T-helper 2 cell treated with Interferon-gamma antibody and Interleukin-4, amounts not matched to agents 100 ng/mL and 5 ng/mL, for 36 hours (primary cell): ENCODE results near the gene ATP8A2. TPM values are rescaled to one million over a fixed set of nuclear protein-coding genes. Genes with fewer than 3 reads are reported as not detected.

Experiments used
- intact Hi-C: fragments of 100-400 bp; cut with micrococcal nuclease; formaldehyde crosslinking; loops from one replicate; pipeline ENCODE4 v1.15.1; 2023
- total RNA-seq: library from RNA; stranded (reverse); gene quantifications from 2 replicates; pipeline ENCODE4 v1.2.3, GENCODE V29; 2022

The ATP8A2 gene
- total RNA-seq, 1 donor from 2014 or later, result 0.50 TPM

DNA sequence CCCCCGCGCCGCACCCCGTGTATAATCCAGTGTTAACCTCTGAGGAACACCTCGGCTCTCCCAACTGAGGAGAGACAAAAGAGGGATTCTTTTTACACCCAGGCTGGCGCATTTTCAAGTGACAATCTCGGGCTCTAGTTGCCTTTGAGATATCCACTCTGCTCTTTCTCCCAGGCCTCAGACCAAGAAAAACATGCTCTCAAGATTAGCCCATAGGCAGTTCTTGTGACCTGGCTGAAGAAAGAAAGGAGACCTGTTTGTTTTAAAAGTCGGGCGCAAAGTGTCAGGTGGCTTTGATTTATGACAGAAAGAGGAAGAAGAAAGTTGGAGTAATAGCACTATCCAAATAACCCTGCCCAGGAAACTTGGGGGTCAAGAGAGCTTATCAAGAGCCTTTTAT, 652.8 kb downstream of the ATP8A2 start:
- intact Hi-C loops, result no loop called here

DNA sequence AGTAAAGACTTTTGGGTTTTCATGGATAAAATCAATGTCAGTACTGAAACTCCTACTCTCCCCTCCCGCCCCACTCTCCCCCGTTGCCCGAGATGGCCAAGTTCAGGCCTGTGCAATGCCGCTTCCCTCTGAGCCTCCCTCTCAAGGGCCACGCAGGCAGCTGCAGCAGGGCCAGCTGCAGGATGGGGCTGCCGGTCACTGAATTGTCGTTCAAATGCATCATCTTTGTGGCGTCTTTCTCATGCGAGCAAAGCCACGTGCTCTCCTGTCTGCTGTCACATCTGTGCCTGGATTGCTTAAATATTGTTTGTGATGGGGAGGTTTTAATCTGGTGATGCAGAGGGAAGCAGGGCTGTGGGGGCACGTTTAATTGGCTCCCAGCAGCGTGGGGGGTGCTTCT, 653.4 kb downstream of the ATP8A2 start:
- intact Hi-C loops, result no loop called here

DNA sequence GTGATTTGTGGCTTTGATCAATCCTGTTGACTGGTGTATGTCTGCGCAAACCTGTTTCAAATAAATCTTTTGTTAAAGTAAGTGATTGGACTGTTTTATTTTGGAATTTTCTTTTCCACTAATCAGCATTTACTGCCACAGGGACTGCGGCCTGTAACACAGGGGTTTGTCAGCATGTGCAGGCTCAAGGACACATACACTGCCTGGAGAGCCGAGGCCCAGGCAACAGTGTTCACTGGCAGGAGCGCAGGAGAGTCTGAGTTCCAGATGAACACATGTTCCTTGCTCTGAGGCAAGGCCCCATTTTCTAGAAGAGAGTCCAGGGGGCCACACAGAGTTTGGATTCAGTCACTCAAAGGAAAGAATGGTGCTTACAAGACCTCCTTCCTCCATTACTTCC, 654.0 kb downstream of the ATP8A2 start:
- intact Hi-C loops, result no loop called here

- intact Hi-C loops, result no loop called here
Observed at GRCh38 chr13:26026211-26026610, 654.4 kb downstream of the ATP8A2 start.

DNA sequence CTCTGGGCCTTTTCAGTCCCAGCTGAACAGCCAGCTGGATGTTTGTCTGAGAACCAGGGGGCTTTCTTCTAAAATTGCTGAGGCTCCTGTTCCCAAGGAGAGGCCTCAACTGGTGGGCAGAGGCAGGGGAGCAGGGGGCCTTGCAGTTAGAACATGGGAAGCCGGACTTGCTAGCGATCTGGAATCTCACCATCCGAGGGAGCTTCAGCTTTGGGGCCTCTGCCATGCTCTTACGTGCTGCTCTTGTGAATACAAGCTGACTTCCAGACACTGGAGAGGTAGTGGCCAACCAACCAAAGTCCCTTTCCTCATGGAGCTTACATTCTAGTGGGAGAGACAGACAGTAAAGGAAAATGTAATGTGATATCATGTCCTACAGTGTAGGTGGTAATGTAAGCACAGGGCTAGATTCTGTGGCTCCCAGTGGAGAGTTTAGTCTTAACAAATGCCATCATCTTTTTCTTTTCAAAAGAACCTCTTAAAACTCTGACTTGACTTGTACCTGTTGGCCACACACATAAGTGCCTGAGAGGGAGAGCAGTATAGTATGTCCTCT, 657.9 kb downstream of the ATP8A2 start:
- intact Hi-C loops, result no loop called here

GRCh38 chr13:26030331-26030730, 658.6 kb downstream of the ATP8A2 start:
- intact Hi-C loops, result no loop called here

GRCh38 chr13:26034018-26034417, 662.2 kb downstream of the ATP8A2 start:
- intact Hi-C loops, result no loop called here

DNA sequence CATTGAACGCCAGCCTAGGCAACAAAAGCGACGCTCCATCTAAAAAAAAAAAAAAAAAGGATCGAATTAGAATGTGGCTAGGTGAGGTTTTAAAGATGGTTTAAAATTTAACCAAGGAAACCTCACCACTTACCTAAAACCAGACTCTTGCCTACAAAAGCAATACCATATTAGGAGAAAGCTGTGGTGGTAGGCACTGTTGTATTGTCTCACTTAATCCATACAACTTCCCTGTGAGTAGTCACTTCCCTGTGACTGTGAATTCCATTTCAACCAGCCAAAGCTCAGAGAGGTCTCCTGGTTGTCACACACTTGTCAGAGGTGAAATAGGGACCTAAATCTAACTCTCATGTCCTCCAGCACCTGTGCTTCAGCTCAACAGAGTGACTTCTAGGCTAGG, 664.6 kb downstream of the ATP8A2 start:
- intact Hi-C loops, result no loop called here

GRCh38 chr13:26037302-26037701, 665.5 kb downstream of the ATP8A2 start:
- intact Hi-C loops, result no loop called here

DNA sequence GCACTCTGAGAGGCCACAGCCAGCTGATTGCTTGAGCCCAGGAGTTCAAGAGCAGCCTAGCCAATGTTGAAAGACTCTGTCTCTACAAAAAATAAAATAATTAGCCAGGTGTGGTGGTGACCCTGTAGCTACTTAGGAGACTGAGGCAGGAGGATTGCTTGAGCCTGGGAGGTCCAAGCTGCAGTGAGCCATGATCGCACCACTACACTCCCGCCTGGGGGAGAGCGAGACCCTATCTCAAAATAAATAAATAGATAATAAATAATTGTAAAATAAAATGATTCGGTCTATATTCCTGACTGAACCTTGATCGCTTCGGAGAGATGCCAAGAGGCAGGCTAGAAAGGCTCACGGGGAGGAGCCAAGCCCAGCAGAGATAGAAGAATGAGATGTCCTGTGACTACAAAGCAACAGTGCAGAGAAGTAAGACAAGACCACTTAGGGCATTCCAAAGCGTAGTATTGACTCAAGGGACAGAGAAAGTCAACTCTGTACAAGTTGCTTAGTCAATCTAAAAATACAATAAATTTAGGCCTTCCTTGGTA, 667.2 kb downstream of the ATP8A2 start:
- intact Hi-C loops, result no loop called here

DNA sequence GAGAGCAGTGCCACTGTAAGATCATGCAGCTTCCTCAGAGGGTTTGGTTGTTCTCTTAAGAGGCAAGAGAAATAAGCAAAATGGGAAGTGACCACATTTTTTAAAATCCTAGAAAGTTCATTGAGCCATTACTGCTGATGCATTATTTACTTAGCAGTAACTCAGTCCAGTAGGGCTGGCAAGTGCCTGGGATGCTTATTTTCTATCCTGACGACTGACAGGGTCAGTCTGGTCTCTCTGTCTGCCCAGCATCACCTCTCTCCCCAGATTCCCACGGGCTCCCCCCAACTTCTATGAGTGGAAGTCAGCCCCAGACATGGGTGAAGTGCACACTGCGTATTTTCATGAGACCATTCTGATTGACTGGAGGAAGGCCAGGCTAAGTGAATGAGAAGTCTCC, 669.7 kb downstream of the ATP8A2 start:
- intact Hi-C loops, result no loop called here

DNA sequence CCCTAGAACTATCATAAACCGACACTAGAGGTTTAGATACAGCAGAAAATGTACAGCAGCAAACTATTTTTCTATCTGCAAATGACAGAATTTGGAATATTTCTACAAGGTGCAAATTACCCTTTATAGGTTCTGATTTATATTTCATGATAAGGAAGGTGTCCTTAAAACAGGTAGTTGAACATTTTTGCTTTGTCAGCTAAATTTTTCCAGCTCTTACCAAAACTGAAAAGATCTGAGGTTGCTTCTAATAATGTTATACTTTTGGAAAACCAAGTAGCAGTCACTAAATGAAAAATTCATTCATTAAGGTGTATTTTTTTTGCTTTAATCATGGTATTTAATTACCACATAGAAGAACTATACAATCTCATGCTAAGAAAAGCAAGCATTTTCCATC, 671.0 kb downstream of the ATP8A2 start:
- intact Hi-C loops, result no loop called here

- intact Hi-C loops, result no loop called here
Observed at GRCh38 chr13:26045142-26045541, 673.4 kb downstream of the ATP8A2 start.

DNA sequence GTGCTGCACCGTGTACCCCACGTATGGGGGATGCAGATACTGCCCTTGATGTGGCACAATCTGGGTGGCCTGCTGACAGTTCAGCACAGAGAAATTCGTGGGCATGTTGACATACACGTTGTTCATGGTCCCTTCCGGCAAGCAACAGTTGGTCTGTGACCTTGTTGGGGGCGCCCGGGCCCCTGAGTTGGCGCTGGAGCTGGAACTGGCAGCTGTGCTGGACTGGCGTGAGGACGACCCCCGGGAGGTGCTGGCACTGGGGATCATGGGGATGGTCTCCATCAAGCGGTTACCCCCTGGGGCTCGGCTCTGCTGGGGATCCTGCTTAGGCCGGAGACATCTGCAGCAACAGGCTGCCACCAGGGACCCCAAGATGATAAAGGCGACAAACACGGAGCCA, 674.9 kb downstream of the ATP8A2 start:
- intact Hi-C loops, result no loop called here

DNA sequence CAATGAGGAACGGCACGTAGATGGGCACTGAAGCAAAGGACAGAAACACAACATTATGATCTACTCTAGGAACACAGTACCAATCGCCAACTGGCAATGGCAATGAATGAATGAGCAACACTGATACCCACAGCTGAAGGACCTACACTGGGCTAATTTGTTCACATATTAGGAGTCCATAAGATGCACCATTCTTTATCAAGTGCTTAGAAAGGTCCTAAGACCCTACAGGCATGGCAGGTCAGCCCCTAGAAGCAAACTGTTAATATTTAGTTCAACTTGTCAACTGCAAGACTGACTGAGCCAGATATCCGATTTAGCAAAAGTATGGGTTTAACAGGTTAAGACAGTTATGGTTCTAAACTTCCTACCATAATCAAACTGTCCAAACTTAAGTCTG, 675.3 kb downstream of the ATP8A2 start:
- intact Hi-C loops, result no loop called here

DNA sequence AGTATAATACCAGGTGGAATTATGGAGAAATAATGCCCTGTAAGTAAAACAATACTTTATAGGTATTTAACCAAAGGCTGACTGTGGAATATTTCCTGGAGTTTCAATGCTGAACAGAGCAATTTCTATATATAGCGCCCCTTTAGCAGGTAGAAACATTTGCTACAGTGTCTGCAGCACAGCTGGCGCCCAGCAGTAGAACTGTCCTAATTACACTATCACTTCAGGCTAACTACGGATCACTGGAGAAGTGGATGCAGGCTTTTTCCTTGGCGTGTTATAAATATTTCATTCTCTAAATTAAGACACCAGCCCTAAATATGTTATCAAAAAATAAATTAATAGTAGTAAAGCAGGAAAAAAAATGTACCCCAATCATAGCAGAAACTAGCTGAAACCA, 677.0 kb downstream of the ATP8A2 start:
- intact Hi-C loops, result no loop called here

DNA sequence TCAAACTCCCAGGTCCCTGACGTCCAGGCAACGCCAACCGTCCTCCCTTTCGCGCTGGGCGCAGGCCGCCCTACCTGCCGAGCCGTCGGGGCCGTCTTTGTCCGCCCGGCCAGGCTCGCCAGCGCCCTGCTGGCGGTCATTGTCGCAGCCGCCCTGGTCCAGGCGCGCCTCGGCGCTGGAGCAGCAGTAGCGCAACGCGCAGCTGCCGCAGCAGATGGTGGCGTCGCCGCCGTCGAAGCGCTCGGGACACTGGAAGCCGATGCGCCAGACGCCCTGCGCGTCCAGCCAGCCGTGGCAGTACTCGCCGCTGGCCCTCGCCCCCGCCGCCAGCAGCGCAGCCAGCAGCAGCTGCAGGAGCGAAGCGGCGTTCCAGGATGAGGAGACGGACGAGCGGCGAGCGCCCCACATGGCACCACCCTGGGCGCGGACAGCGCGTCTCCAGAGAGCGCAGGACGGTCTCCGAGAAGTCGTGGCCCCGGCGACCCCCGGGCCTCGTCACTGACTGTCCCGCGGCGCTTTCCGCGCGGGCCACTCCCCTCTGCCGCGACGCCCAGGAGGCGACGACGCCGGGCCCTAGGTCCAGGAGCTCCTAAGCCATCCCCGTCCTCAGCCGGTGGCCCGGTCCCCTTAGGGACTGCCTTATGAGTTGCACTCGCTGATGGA, 678.9 kb downstream of the ATP8A2 start:
- intact Hi-C loops, result loop anchor here (5.0 to 10.0 kb wide), 3 partner anchors 78 to 296 kb away; no protein-coding TSS in a partner anchor

DNA sequence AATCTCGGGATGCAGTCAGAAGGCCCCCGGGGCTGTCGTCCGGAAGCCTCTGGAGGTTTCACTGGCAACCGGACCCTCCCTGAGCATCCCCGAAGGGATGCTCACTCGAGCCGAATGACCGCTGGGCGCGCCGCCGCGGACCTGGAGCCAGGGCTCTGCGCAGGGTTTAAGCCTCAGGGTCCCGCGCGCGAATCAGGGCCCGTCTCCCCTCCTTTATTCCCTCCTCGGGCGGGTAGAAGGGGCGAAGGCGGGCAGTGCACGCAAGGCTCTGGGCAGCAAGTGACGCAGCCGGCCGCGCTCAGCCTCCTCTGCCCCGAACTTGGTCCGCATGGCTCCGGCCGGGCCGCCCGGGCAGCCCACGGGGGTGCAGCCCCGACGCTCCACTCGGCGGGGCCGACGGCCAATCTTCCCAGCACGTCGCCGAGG, 679.5 kb downstream of the ATP8A2 start:
- intact Hi-C loops, result loop anchor here (5.0 to 10.0 kb wide), 3 partner anchors 79 to 296 kb away; no protein-coding TSS in a partner anchor

DNA sequence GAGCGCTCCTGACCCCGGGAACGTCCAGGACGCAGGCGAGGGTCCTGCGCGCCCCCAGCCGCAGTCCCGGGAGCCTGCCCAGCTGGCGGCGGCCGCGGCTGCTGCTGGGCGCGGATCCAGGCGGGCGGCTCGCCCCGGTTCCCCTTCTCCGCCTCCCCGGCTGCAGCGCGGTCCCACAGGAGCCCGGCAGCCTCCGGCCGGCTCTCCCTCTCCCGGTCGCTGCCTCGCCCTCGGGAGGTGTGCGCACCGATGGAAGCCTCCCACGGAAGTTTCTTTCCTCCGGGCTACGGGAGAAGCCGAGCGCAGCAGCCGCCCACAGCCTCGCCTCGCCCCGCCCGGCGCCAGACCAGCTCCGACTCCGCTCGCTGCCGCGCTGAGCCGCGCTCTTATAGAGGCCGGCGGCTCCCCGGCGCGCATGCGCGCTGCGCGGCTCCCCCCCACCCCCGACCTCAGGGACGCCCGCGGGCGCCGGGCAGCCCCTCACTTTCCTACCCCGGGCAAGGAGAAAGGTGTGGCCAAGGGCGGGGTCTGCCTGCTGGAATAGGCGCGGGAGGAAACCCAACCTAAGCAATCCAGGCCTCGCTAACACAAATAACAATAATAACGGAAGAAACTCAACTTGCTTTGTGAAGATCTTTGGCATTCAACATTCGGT, 680.0 kb downstream of the ATP8A2 start, which contains the start of gene SHISA2:
Gene SHISA2 (minus strand): TSS at position 360 of the 655 bp plus-strand sequence. CDS start 1,041 bp downstream, outside the sequence.
- intact Hi-C loops, result loop anchor here (5.0 to 10.0 kb wide), 3 partner anchors 79 to 297 kb away; no protein-coding TSS in a partner anchor

DNA sequence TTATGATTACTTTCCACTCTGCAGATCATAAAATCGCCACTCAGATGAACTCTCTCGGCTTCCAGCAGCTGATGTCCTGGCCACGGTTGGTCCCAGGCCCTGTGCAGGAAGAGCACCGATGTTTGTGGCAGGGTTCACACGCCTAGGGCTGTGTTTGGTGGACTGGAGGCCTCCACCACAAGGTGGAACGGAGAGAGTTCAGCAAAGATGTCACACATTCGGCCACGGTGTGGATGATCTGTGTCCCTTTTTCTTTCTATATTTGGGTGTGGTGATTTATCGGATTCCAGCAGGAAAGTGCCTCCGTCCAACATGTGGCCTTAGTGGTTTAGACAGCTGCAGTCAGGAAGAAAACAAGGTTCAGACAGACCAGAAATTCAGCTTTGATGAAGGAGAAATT, 680.6 kb downstream of the ATP8A2 start:
- intact Hi-C loops, result loop anchor here (5.0 to 10.0 kb wide), 3 partner anchors 80 to 298 kb away; no protein-coding TSS in a partner anchor

- intact Hi-C loops, result loop anchor here (5.0 to 10.0 kb wide), 3 partner anchors 81 to 299 kb away; no protein-coding TSS in a partner anchor
Observed at GRCh38 chr13:26053418-26053980, 681.7 kb downstream of the ATP8A2 start.

DNA sequence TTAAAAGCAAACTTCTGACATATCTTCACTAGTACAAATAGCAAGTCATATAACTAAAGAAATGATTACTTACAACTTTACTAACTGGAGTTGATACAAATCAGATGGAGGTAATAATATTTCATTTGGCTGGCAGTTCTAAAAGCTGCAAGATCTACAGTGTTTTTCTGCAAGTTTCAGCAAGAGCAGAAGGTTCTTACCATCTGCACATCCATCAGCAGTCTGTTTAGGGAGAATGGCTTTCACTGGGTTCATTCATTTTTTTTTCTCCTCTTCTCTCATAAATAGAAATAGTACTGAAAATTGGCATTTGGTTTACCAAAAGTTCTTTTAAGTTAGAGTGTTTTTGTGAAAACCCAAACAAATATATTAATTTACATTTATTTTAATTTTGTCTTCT, 683.1 kb downstream of the ATP8A2 start:
- intact Hi-C loops, result loop anchor here (5.0 to 10.0 kb wide), 3 partner anchors 83 to 300 kb away; no protein-coding TSS in a partner anchor
